GM12878 (cell line): ENCODE results near the gene GRIK3. TPM values are rescaled to one million over a fixed set of nuclear protein-coding genes. Genes with fewer than 3 reads are reported as not detected.

Source experiments
- ATAC-seq: fragments of 200-7000 bp; cut with Tn5 transposase; 3 replicates; pipeline ENCODE4 v1.9.1; 2020; ENCODE audit warnings: mild to moderate bottlenecking, moderate library complexity
- BruUV-seq: library from RNA; stranded (reverse); fragments of 400-500 nt; replicated peaks from 2 replicates; lab custom pipeline; 2021; lab: Mats Ljungman, UMichigan
- CTCF ChIA-PET: fragments of 300-600 bp; sonication (Branson Sonifier 250); formaldehyde crosslinking; extraction: SDS; loops from one replicate; lab custom pipeline; 2021; ENCODE audit warnings: inconsistent platforms; lab: Yijun Ruan, JAX
- POLR2A ChIA-PET: fragments of 350-600 bp; formaldehyde crosslinking; extraction: SDS; loops from one replicate; lab custom pipeline; 2021; ENCODE audit warnings: inconsistent platforms; lab: Charles Lee
- RAD21 ChIA-PET: fragments of 300-600 bp; sonication (Branson Sonifier 250); formaldehyde crosslinking; loops from one replicate; lab custom pipeline; 2023; ENCODE audit warnings: antibody characterized with exemption; ENCODE audit not compliant: unreplicated experiment; lab: Charles Lee
- SMC1A ChIA-PET: fragments of 300-600 bp; sonication (Branson Sonifier 250); formaldehyde crosslinking; loops from one replicate; lab custom pipeline; 2023; ENCODE audit not compliant: unreplicated experiment, uncharacterized antibody; lab: Charles Lee
- DNase-seq: peaks from one replicate; pipeline ENCODE4 v3.0.0-alpha.2; 2011; ENCODE audit warnings: low read depth, low spot score
- FAIRE-seq: peaks from 3 replicates; lab custom pipeline; 2011; peaks lifted over from hg19 to GRCh38; lab: Jason Lieb, UNC
- H2AFZ ChIP-seq: 2 replicates; pipeline ENCODE4 v1.6.0; 2011; ENCODE audit warnings: low read depth, low read length, control low read depth; ENCODE audit not compliant: control insufficient read depth
- H3K27ac ChIP-seq: 2 replicates; pipeline ENCODE4 v1.5.1; 2011; ENCODE audit warnings: control low read depth; ENCODE audit not compliant: control insufficient read depth, insufficient read depth
- H3K27me3 ChIP-seq, 2 experiments: replicated peaks in 1 of 2; 2 replicates each; pipeline versions ENCODE4 v1.6.0 to v1.6.1; 2011; ENCODE audit warnings: low read length in 1 of 2; ENCODE audit not compliant: control insufficient read depth in 2 of 2, insufficient read depth in 2 of 2
- H3K36me3 ChIP-seq, 2 experiments: 2 replicates each; pipeline ENCODE4 v1.5.1; 2011; ENCODE audit warnings: low read length in 1 of 2; ENCODE audit not compliant: control insufficient read depth in 2 of 2, insufficient read depth in 2 of 2
- H3K4me1 ChIP-seq: 2 replicates; pipeline ENCODE4 v1.6.1; 2011; ENCODE audit warnings: mild to moderate bottlenecking, low read length, moderate library complexity, mixed read lengths; ENCODE audit not compliant: control insufficient read depth, insufficient read depth
- H3K4me2 ChIP-seq: 2 replicates; pipeline ENCODE4 v1.6.0; 2011; ENCODE audit warnings: control low read depth; ENCODE audit not compliant: control insufficient read depth, insufficient read depth
- H3K4me3 ChIP-seq: fragments of 200-600 bp; sonication (generic); 2 replicates; pipeline ENCODE4 v1.5.1; 2016
- H3K79me2 ChIP-seq: 2 replicates; pipeline ENCODE4 v1.6.0; 2011; ENCODE audit warnings: low read length; ENCODE audit not compliant: control insufficient read depth, insufficient read depth
- H3K9ac ChIP-seq: 2 replicates; pipeline ENCODE4 v1.8.0; 2011; ENCODE audit warnings: low read length, control low read depth, mixed read lengths; ENCODE audit not compliant: control insufficient read depth, insufficient read depth
- H3K9me3 ChIP-seq: replicated peaks from 3 replicates; pipeline ENCODE4 v1.5.1; 2011; ENCODE audit warnings: mild to moderate bottlenecking, low read length; ENCODE audit not compliant: control insufficient read depth, insufficient read depth
- H4K20me1 ChIP-seq: 2 replicates; pipeline ENCODE4 v1.6.0; 2011; ENCODE audit not compliant: control insufficient read depth, insufficient read depth
- BACH1 ChIP-seq: fragments of 450-650 bp; IDR thresholded peaks from 2 replicates; pipeline ENCODE4 v1.6.1; 2017; ENCODE audit warnings: mild to moderate bottlenecking, borderline replicate concordance
- CBX3 ChIP-seq: fragments of 200-600 bp; sonication (generic); IDR thresholded peaks from 2 replicates; pipeline ENCODE4 v1.6.1; 2016; ENCODE audit warnings: low read depth, borderline replicate concordance
- EP300 ChIP-seq, 2 experiments: fragments of 150-350 bp in 1 of 2; IDR thresholded peaks; 2 replicates each; pipeline ENCODE4 v1.6.1; 2011 to 2012; ENCODE audit warnings: low read depth in 2 of 2, low read length in 2 of 2, borderline replicate concordance in 1 of 2, improper control_type of control experiment in 1 of 2, inconsistent platforms in 1 of 2; ENCODE audit not compliant: control insufficient read depth in 1 of 2
- FOXM1 ChIP-seq: IDR thresholded peaks from 2 replicates; pipeline ENCODE4 v1.6.1; 2012; ENCODE audit warnings: low read depth, mild to moderate bottlenecking, inconsistent platforms, low read length, moderate library complexity
- MXI1 ChIP-seq: fragments of 150-350 bp; IDR thresholded peaks from 2 replicates; pipeline ENCODE4 v1.6.1; 2011; ENCODE audit warnings: low read depth, mild to moderate bottlenecking, inconsistent platforms, low read length, improper control_type of control experiment
- MYC ChIP-seq: IDR thresholded peaks from 2 replicates; pipeline ENCODE4 v1.6.1; 2011; ENCODE audit warnings: mild to moderate bottlenecking, low read length, moderate library complexity, inconsistent platforms; ENCODE audit not compliant: insufficient read depth, insufficient replicate concordance, insufficient read length, severe bottlenecking
- NRF1 ChIP-seq: conservative IDR thresholded peaks from 2 replicates; pipeline ENCODE4 v1.6.1; 2011; ENCODE audit warnings: mild to moderate bottlenecking, low read depth, low read length, improper control_type of control experiment
- POLR2AphosphoS2 ChIP-seq: IDR thresholded peaks from 2 replicates; pipeline ENCODE4 v1.6.1; 2011; ENCODE audit warnings: low read depth, mild to moderate bottlenecking, low read length, improper control_type of control experiment, moderate library complexity
- RELA ChIP-seq: fragments of 450-650 bp; IDR thresholded peaks from 2 replicates; pipeline ENCODE4 v1.8.0; 2014; ENCODE audit warnings: borderline replicate concordance; ENCODE audit not compliant: partially characterized antibody
- RFX5 ChIP-seq: IDR thresholded peaks from 2 replicates; pipeline ENCODE4 v1.6.1; 2011; ENCODE audit warnings: low read depth, low read length, improper control_type of control experiment
- SMAD1 ChIP-seq: fragments of 450-650 bp; IDR thresholded peaks from 2 replicates; pipeline ENCODE4 v1.6.1; 2018; ENCODE audit warnings: mild to moderate bottlenecking, low read depth; ENCODE audit not compliant: partially characterized antibody
- SUPT20H ChIP-seq: IDR thresholded peaks from 2 replicates; pipeline ENCODE4 v1.6.1; 2011; ENCODE audit warnings: low read depth, mild to moderate bottlenecking, low read length, moderate library complexity, borderline replicate concordance; ENCODE audit not compliant: control insufficient read depth
- ZNF384 ChIP-seq: IDR thresholded peaks from 2 replicates; pipeline ENCODE4 v1.6.1; 2012; ENCODE audit warnings: low read depth, mild to moderate bottlenecking, low read length, improper control_type of control experiment, borderline replicate concordance
- ZSCAN29 ChIP-seq: fragments of 450-650 bp; IDR thresholded peaks from 2 replicates; pipeline ENCODE4 v1.6.1; 2017; ENCODE audit warnings: mild to moderate bottlenecking, moderate library complexity
- WGBS: methylation state at CpG from one replicate; pipeline ENCODE4 v1.1.6; 2016; ENCODE audit warnings: low lambda C conversion rate; ENCODE audit not compliant: insufficient replicate concordance, insufficient coverage; ENCODE audit errors: missing lambda C conversion rate; 5-methylcytosine and 5-hydroxymethylcytosine counted together
- in situ Hi-C: fragments of 300-500 bp; cut with MboI; formaldehyde crosslinking; loops from 9 replicates; pipeline ENCODE4 v1.14.3; 2018; ENCODE audit warnings: mixed read lengths
- intact Hi-C: fragments of 100-400 bp; cut with micrococcal nuclease; formaldehyde crosslinking; loops from one replicate; pipeline ENCODE4 v1.14.2; 2022; ENCODE audit not compliant: unreplicated experiment
- polyA plus RNA-seq, 11 experiments: library from polyadenylated mRNA; depleted of rRNA in 4 of 11; unstranded in 6 of 11; stranded (reverse) in 5 of 11; fragments of >200 nt; fragmentation: Nextera tagmentation in 4 of 11; fragmentation: Illumina TruSeq in 1 of 11; extraction: Ambion mirVana in 4 of 11; extraction: Trizol in 1 of 11; gene quantifications; 1 replicate in 1 of 11; 2 replicates in 10 of 11; pipeline versions ENCODE4 v1.2.1 to v1.2.3, GENCODE V29; 2011 to 2016; ENCODE audit warnings: inconsistent platforms in 2 of 11, missing spikeins in 2 of 11, low read depth in 1 of 11
- total RNA-seq, 4 experiments: library from RNA; depleted of rRNA in 3 of 4; stranded (reverse); fragments of >200 nt in 3 of 4; fragmentation: Illumina TruSeq in 1 of 4; extraction: Trizol in 1 of 4; gene quantifications; 2 replicates each; pipeline versions ENCODE4 v1.2.1 to v1.2.3, GENCODE V29; 2013 to 2021
- TF ChIP-seq, protein P1 (sequence below): fragments of 150-350 bp; IDR thresholded peaks from 2 replicates; pipeline ENCODE4 v1.6.1; 2014; ENCODE audit warnings: mild to moderate bottlenecking, low read depth, low read length
- TF ChIP-seq, protein P2 (sequence below): IDR thresholded peaks from 2 replicates; pipeline ENCODE4 v1.6.1; 2011; ENCODE audit warnings: low read depth, mild to moderate bottlenecking, low read length, moderate library complexity, borderline replicate concordance; ENCODE audit errors: extremely low read depth
- TF ChIP-seq, protein P3 (sequence below): fragments of 450-650 bp; IDR thresholded peaks from 2 replicates; pipeline ENCODE4 v1.6.1; 2017; ENCODE audit warnings: mild to moderate bottlenecking, moderate library complexity
- TF ChIP-seq, protein P4 (sequence below): IDR thresholded peaks from 2 replicates; pipeline ENCODE4 v1.6.1; 2012; ENCODE audit warnings: low read length, inconsistent platforms

The GRIK3 gene
- total and polyA plus RNA-seq, 10 of the 15 experiments (the other 5 are each of a cell fraction or from before 2014, with no cell fraction given), result not detected

DNA sequence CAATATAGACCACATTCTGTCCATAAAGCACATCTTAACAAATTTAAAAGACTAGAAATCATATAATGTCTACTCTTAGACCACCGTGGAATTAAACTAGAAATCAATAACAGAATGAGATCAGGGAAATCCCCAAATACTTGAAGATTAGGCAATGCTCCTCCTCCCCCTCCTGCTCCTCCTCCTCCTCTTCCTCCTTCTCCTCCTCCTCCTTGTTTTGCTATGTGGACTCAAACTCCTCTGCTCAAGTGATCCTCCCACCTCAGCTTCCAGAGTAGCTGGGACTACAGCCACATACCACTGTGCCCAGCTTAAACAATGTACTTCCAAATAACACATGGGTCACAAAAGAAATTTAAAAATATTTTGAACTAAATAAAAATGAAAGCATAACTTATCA is 134.2 kb downstream of the GRIK3 start:
- no TSS peak for BruUV-seq
- ChIA-PET SMC1A (no interaction called here), POLR2A (no interaction called here), CTCF (no interaction called here), RAD21 (no interaction called here)
- intact Hi-C loops, result no loop called here
- Histone ChIP-seq H2AFZ (no peak overlapping the region), H3K79me2 (no peaks in the 10 kb centered on the region), H3K36me3 (no peaks in the 10 kb centered on the region), H3K4me2 (no peak overlapping the region), H3K9me3 (no peaks in the 10 kb centered on the region), H3K27me3 (no peaks in the 10 kb centered on the region), H3K27ac (no peak overlapping the region), H3K4me1 (no peaks in the 10 kb centered on the region), H3K9ac (no peak overlapping the region), H4K20me1 (no peaks in the 10 kb centered on the region), H3K4me3 (no peak overlapping the region)
- WGBS, result 0% methylated on average over 1 of the region's 1 CpG
- in situ Hi-C loops, result no loop called here
- DNase-seq (no peak), FAIRE-seq (no peak), ATAC-seq (no peak)
- TF ChIP-seq, protein P1, sequence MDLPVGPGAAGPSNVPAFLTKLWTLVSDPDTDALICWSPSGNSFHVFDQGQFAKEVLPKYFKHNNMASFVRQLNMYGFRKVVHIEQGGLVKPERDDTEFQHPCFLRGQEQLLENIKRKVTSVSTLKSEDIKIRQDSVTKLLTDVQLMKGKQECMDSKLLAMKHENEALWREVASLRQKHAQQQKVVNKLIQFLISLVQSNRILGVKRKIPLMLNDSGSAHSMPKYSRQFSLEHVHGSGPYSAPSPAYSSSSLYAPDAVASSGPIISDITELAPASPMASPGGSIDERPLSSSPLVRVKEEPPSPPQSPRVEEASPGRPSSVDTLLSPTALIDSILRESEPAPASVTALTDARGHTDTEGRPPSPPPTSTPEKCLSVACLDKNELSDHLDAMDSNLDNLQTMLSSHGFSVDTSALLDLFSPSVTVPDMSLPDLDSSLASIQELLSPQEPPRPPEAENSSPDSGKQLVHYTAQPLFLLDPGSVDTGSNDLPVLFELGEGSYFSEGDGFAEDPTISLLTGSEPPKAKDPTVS, result no peak
- TF ChIP-seq MYC (no peak), NRF1 (no peak), SMAD1 (no peak), SUPT20H (no peak), BACH1 (no peak), CBX3 (no peak), ZNF384 (no peak), MXI1 (no peak), RFX5 (no peak), EP300 (IDR thresholded peaks at IDR 0.05; ENCODE audit: borderline replicate concordance in 1 of 2, control insufficient read depth in 1 of 2, low read depth in 2 of 2, low read length in 2 of 2) (no peak), ZSCAN29 (no peak), FOXM1 (no peak), POLR2AphosphoS2 (no peak), RELA (no peak)
- TF ChIP-seq, protein P2, sequence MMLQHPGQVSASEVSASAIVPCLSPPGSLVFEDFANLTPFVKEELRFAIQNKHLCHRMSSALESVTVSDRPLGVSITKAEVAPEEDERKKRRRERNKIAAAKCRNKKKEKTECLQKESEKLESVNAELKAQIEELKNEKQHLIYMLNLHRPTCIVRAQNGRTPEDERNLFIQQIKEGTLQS, result no peak
- TF ChIP-seq, protein P3, sequence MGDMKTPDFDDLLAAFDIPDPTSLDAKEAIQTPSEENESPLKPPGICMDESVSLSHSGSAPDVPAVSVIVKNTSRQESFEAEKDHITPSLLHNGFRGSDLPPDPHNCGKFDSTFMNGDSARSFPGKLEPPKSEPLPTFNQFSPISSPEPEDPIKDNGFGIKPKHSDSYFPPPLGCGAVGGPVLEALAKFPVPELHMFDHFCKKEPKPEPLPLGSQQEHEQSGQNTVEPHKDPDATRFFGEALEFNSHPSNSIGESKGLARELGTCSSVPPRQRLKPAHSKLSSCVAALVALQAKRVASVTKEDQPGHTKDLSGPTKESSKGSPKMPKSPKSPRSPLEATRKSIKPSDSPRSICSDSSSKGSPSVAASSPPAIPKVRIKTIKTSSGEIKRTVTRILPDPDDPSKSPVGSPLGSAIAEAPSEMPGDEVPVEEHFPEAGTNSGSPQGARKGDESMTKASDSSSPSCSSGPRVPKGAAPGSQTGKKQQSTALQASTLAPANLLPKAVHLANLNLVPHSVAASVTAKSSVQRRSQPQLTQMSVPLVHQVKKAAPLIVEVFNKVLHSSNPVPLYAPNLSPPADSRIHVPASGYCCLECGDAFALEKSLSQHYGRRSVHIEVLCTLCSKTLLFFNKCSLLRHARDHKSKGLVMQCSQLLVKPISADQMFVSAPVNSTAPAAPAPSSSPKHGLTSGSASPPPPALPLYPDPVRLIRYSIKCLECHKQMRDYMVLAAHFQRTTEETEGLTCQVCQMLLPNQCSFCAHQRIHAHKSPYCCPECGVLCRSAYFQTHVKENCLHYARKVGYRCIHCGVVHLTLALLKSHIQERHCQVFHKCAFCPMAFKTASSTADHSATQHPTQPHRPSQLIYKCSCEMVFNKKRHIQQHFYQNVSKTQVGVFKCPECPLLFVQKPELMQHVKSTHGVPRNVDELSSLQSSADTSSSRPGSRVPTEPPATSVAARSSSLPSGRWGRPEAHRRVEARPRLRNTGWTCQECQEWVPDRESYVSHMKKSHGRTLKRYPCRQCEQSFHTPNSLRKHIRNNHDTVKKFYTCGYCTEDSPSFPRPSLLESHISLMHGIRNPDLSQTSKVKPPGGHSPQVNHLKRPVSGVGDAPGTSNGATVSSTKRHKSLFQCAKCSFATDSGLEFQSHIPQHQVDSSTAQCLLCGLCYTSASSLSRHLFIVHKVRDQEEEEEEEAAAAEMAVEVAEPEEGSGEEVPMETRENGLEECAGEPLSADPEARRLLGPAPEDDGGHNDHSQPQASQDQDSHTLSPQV, result no peak
- TF ChIP-seq, protein P4, sequence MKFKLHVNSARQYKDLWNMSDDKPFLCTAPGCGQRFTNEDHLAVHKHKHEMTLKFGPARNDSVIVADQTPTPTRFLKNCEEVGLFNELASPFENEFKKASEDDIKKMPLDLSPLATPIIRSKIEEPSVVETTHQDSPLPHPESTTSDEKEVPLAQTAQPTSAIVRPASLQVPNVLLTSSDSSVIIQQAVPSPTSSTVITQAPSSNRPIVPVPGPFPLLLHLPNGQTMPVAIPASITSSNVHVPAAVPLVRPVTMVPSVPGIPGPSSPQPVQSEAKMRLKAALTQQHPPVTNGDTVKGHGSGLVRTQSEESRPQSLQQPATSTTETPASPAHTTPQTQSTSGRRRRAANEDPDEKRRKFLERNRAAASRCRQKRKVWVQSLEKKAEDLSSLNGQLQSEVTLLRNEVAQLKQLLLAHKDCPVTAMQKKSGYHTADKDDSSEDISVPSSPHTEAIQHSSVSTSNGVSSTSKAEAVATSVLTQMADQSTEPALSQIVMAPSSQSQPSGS, result no peak
